GM19043 (cell line): ENCODE results near the gene SEPTIN7.

Source experiments
- ATAC-seq: cut with Tn5 transposase; IDR thresholded peaks from one replicate; pipeline ENCODE4 v1.9.1; 2021; ENCODE audit warnings: low read depth; ENCODE audit not compliant: unreplicated experiment

The SEPTIN7 gene

DNA sequence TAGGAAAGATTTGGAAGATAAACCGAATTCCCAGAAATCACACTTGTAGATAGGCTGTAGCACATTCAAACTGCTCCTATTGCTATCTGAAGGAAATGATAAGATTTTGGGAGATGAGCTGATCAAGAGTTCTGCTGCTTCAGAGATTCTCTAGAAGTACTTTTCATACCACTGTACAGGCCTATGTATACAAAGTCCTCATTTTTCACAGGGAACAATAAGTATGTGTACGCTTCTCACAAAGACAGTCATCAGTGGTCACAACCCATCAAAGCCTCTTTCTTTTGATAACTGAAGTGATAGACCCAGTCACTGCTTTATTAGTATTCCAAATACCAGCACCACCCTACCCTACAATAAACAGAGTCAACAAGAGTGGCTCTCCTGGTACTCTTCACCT, 15.6 kb upstream of the SEPTIN7 start:
- no peak for ATAC-seq

DNA sequence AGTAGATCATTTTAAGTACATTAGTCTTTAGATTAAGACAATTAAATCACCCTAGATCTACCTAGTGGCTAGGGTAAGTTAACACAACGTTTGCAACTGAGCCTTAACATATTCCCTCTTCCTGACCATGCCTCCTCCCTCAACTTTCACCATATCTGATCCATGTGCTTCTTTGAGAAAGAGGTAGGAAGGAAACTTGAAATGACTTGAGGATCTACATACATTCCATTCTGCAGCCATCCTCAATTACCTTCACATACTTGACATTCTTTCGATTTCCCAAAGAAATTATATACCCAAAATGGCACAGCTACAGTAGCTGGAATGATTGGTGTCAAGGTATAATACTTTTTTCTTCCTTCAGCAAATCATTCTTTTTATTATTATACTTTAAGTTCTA, 12.9 kb upstream of the SEPTIN7 start:
- no peak for ATAC-seq

DNA sequence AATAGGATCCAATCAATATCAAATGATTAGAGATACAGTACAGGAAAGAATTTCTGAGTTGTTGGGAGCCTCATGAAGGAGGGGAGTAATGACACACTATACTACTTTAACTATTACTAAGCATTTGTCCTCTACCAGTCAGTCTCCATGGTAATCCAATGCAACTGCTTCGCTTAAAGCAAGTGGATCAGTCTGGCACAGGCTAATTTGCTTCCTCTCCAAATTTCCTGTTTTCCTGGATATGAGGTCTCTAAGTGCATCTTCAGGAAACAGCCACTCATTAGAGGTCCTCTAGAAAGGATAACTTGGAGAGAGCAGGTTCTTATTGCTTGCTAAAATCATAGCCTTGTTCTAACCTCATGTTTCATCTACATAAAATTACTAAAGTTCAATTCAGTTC, 8.4 kb upstream of the SEPTIN7 start:
- ATAC-seq = no peak

DNA sequence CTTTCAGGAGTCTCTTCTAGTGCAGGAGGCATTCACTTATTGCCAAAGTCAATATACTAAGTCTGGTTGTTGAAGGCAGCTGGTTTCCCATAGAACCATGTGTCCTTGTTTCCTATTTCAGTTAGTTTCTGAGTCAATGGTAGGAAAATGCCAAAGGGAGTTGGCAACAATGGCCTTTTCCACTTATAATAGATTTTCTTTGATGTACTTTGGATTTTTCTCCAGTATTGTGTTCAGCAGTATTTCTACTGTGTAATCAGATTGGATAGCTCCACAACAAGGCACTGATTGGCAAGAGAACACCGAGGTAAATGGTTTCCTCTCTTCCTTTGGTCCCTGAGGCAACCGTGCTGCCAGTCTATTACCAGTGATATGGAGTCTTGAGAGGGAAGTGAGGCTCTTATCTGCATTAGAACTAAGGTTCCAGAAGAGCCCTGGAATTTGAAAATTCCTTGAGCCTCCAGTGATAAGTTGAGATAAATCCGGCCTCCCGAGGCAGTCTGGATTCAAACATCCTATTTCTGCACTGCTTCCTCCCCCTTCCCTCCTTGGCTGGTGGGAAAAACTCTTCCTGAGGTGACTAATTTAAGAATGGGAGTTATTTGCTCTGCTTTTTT, 7.9 kb upstream of the SEPTIN7 start:
- ATAC-seq = no peak

DNA sequence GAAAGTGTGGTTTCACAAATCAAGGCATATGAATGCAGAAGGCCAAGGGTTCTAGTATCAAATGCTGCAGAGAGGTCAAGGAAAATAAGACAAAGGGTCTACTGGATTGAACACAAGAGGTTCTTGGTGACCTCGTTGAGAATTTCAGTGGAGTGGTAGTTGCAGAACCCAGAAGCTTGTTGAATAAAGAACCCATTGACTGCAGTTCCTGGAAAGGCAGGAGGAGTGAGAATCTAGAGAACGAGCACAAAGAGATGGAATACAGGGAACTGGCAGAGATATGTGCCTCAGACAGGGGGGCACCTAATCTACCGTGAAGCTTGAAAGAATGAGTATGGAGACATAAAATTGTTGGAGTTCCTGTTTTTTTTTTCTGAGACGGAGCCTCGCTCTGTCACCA, 3.5 kb upstream of the SEPTIN7 start:
- ATAC-seq = no peak

DNA sequence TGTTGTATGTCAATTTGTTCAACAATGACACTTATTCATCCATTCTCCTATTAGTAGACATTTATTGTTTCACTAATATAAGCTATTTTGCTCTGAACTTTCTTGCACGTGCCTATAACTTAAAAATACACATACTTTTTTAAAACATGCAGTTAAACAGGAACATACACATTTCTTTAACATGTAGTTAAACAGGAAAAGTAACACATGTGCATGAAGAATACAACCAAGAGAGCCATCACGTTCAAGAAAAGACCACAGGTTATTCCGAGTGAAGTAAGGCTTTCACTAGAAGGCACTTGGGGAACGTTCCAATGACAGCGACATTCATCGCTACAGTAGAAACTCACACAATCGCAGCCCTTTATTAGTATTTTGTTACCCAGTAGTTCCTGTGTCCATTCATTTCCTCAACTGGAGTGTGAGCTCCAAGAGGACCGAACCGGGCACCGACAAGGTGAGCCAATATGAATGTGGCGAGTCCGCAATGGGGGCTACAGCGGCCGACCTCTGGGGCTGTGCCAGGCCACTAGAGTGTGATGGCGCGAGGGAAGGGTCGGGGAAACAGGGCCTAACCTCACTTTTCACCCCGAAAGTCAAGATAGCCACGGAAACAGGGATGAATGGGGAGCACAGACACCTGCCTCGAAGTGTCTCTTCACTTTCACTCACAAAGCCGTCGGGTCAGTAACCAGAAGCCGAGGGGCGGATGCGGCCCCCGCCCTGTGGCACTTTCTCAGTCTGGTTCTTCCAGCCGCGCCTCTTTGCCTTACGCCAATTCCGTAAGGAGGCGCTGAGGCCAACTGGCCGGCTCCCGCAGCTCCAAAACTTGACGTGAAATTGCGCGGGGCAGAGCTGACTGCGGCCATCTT, 775 bp upstream of the SEPTIN7 start:
- peak; percentile 42 for ATAC-seq

DNA sequence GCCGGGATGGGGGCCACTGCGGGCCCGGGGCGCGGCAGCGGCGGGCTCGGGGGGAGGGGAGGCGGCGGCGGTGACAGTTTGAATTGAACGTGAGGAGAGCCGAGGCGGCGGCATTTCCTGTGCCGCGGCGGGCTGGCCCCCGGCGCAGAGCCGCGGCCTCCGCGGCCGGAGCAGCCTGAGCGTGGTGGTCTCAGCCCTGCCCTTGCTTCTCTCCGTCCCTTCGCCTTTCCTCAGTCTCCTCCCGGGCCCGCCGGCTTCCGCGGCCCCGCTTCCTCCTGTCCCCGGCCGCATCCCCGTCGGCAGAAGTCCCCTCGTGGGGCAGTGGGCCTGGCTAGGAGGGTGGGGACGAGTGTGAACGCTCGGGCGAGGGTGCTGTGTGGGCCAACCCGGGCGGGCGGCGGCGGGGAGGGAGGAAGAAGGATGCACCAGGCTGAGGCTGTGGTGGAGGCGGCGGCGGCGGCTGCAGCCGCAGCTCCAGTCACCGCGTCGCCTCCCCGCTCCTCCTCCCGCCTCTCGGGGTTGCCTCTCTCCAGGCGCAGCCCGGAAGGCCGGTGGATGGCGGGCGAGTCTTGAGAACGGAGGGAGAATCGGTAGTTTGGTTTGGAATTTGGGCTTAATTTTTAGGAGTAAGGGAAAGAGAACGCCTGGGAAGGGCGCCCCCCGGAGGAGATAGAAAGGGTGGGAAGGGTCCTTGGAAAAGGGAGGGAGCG, 690 bp downstream of the SEPTIN7 start:
- peak; percentile 25 for ATAC-seq

DNA sequence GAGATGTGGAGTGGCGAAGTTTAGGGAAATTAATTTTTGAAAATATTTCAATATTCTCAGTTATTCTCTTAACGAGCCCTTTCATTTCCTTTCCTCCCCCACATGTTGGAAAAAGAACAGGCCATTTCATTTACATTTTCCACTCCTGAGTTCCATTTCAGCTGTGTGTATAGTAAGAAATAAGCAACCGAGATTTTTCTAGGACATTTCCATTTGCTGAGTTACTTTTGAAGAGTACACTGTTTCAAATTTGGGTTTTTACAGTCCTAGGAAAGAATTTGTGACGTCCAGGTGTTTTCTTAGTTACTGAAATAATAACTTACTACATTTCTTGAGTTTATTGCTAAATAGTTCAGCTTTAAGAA, 1.2 kb downstream of the SEPTIN7 start:
- ATAC-seq = no peak

DNA sequence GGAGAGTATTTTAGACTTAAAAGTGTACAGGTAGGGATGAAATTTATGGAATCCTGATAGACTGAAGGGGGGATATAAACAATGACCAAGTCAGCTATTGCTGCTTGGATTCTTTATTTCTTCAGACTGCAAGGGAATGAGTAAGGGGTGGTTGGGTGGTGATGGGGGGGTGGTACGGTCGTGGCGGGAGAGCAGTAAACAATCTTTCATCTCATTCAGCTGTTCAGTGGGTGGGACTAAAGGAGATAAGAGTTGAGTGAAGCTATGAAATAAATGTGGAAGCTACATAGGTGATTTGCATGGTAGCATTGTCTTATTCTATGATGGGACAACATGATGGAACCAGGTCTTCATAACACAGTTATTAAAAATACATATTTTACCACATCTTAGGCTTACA, 1.8 kb downstream of the SEPTIN7 start:
- no peak for ATAC-seq

DNA sequence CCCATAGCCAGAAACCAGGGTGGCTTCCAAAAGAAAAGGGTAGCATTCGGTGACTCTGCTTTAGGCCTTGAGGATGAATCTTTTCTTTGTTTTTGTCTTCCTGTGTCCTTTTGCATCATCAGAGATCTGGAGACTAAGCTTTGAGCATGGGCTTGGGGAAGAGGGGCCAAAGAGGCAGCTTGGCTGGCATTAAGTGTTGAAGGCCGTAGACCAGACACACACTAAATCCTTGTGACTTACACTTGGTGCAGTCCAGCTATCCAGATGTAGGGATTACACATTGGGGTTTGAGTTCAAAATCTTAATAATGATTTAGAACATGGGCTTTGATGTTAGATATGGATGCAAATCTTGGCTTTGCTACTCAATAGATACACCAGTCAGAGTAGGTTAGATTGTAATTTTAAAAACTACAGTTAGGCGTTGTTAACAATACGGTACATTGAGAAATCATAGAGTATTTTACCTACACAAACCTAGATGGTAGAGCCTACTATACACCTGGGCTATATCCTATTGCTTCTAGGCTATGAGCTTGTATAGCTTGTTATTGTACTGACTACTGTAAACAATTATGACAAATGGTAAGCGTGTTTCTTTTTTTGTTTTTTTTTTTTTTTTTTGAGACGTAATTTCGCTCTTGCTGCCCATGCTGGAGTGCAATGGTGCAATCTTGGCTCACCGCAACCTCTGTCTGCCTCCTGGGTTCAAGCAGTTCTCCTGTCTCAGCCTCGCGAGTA, 3.5 kb downstream of the SEPTIN7 start:
- ATAC-seq = no peak

DNA sequence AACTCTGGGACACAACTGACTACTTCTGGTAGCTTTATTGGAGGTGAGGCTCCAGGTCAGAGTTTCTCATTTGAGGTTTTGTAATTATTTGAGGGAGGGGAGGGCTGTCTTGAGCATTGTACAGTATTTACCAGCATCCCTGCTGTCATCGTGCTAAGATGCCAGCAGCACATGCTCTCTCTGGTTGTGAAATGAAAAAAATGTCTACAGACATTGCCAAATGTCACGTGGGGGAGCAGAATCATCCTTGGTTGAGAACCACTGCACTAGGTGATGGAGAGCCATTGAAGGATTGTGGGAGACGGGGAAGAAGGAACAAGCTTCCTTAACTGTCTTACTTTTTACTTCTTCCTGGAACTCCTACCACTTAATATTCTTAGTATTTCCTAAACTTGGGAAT, 5.0 kb downstream of the SEPTIN7 start:
- no peak for ATAC-seq

DNA sequence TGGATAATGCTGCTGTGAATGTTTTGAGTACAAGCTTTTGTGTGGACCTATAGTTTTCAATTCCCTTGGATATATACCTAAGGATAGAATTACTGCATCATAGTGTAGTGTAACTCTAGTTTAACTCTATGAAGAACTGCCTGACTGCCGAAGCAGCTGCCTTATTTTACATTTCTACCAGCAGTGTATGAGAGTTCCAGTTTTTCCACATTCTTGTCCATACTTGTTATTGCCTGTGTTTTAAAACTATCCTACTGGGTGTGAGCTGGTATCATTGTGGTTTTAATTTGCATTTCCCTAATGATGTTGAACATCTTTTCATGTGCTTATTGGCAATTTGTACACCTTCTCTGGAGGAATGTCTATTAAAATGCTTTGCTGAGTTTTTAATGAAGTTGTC, 15.7 kb downstream of the SEPTIN7 start:
- ATAC-seq = no peak

DNA sequence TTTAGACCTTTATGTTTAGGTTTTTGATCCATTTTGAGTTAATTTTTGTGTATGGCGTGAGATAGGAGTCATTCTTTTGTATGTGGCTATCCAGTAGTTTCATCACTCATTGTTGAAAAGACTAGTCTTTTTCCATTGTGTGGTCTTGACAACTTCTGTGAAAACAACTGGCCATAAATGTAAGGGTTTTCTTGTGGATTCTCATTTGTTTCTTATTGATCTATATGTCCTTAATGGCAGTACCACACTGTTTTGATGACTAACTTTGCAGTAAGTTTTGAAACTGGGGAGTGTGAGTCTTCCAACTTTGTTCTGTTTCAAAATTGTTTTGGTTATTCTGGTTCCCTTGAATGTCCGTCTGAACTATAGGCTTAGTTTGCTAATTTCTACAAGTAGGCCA, 16.3 kb downstream of the SEPTIN7 start:
- ATAC-seq = no peak

DNA sequence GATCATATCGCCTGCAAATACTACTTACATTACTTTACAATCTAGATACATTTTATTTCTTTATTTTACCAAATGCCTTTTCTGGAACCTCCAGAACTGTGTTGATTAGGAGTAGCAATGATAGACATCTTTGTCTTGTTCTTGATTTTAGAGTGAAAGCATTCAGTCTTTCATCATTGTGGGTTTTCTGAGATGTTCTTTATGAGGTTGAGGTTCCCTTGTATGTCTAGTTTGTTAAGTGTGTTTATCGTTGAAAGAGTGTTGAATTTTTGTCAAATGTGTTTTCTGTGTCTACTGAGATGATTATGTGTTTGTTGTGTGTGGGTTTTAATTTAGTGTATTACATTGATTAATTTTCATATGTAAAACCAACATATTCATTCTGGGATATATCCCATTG, 17.1 kb downstream of the SEPTIN7 start:
- no peak for ATAC-seq

DNA sequence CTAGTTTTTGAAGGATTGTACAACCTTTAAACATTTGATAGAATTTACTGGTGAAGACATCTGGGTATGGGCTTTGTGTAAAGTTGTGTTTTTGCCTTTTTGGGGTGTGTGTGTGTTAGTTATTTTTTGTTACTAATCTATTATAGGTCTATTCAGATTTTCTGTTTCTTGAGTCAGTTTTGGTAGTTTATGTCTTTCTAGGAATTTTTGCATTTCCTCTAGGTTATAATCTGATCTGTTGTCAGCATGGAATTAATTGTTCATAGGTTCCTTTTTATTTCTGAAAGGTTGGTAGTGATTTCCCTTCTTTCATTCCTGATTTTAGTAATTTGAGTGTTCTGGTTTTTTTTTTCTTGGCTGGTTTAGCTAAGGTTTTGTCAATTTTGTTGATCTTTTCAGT, 17.7 kb downstream of the SEPTIN7 start:
- ATAC-seq = no peak

DNA sequence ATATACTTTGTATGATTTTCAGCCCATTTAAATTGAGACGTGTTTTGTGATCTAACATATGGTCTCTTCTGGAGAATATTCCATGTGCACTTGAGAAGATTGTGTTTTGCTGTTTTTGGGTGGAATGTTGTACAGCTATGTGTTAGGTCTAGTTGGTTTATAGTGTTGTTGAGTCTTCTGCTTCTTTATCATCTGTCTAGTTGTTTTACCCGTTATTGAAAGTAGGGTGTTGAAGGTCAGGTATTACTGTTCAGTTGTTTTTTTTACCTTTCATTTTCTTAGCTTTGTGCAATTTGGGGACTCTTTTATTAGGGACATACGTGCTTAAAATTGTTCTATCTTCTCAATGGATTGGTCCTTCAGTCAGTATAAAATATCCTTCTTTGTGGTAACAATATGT, 18.5 kb downstream of the SEPTIN7 start:
- no peak for ATAC-seq

DNA sequence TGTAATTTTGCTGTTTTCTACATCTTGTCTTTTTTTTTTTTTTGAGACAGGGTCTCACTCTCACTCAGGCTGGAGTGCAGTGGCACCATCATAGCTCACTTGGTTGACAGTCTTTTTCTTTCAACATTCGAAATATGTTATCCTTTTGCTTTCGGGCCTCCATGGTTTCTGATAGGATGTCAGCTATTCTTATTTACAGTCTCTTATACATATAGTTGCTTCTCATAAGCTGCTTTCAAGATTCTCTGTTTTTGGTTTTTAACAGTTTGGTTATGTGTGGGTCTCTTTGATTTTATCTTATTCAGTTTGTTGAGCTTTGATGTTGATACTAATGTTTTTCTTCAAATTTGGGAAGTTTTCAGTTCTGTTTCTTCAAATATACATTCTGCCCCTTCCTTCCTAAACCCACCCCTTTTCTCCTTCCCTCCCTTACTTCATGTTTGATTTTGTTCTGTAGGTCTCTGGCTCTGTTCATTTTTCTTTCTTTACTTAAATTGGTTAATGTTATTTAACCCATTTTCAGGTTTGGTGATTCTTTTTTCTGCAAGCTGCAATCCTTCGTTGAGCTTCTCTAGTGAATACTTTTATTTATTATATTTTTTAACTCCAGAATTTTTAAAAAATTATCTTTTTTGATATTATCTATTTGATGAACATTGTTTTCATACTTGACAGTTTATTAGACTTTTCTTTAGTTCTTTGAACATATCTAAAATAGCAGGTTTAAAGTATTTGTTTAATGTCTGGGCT, 19.3 kb downstream of the SEPTIN7 start:
- ATAC-seq = no peak

DNA sequence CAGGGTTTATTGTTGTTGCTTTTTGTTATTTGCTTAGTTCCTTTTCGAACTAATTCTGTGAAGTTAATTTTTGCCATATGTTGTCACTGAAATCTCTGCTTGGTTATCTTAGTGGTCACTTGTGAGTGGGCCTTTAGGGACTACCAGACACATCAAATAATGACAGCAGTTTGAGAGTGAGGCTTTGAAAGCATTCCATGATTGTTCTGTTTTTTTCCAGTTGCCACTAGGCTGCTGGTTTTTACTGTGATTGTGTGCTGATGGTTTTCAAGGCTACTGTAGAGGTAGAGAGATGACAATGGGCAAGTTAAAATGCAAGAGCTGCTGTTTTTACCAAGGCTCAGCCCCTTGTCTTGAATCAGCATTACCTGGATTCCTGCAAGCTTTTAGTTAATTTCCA, 20.0 kb downstream of the SEPTIN7 start:
- ATAC-seq = no peak

DNA sequence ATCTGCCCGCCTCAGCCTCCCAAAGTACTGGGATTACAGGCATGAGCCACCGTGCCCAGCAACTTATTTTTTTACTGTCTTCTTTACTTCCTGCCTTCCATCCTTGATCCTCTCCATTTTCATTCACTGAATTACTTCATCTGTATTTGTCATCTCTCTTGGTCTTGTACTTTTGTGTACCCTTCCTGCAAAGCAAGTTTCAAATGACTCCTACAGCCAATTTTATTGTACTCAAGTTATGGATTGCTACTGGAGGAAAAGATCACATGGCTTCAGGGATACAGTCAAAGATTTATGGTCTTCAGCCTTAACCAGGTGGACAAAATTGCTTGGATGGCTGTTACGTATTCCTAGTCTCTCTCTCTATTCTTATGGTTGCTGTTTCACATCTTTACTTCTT, 22.6 kb downstream of the SEPTIN7 start:
- no peak for ATAC-seq

DNA sequence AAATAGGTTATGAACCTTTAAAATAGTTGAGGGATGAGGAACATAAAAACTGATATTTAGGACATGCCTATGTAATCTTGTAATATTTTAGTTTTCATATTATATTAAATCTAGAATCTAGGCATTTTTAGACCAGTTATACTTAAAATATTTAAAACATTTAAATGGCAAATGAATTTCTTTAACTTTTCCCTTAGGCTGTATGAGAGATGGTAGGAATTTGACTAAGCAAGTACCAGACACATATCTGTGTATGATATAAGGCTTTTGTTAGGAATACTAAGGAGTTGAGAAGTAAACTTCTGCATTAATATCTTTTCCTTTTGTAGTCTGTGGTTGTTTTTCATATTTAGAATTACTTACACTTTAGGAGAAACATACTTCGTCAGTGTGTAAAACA, 25.1 kb downstream of the SEPTIN7 start:
- no peak for ATAC-seq
